Activated CD4-positive, alpha-beta T cell treated with anti-CD3 and anti-CD28 coated beads for 48 hours (primary cell): ENCODE measurements around the gene APAF1.
"Not testable (repeated sequence)": the region's sequence is repeated elsewhere in the genome, so short reads cannot be mapped to it uniquely, and the experiment has no call there.

Source experiments
- DNase-seq: peaks from one replicate; pipeline ENCODE4 v3.0.0-alpha.2; 2020

APAF1 gene, protein sequence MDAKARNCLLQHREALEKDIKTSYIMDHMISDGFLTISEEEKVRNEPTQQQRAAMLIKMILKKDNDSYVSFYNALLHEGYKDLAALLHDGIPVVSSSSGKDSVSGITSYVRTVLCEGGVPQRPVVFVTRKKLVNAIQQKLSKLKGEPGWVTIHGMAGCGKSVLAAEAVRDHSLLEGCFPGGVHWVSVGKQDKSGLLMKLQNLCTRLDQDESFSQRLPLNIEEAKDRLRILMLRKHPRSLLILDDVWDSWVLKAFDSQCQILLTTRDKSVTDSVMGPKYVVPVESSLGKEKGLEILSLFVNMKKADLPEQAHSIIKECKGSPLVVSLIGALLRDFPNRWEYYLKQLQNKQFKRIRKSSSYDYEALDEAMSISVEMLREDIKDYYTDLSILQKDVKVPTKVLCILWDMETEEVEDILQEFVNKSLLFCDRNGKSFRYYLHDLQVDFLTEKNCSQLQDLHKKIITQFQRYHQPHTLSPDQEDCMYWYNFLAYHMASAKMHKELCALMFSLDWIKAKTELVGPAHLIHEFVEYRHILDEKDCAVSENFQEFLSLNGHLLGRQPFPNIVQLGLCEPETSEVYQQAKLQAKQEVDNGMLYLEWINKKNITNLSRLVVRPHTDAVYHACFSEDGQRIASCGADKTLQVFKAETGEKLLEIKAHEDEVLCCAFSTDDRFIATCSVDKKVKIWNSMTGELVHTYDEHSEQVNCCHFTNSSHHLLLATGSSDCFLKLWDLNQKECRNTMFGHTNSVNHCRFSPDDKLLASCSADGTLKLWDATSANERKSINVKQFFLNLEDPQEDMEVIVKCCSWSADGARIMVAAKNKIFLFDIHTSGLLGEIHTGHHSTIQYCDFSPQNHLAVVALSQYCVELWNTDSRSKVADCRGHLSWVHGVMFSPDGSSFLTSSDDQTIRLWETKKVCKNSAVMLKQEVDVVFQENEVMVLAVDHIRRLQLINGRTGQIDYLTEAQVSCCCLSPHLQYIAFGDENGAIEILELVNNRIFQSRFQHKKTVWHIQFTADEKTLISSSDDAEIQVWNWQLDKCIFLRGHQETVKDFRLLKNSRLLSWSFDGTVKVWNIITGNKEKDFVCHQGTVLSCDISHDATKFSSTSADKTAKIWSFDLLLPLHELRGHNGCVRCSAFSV (N-terminal part only)

DNA sequence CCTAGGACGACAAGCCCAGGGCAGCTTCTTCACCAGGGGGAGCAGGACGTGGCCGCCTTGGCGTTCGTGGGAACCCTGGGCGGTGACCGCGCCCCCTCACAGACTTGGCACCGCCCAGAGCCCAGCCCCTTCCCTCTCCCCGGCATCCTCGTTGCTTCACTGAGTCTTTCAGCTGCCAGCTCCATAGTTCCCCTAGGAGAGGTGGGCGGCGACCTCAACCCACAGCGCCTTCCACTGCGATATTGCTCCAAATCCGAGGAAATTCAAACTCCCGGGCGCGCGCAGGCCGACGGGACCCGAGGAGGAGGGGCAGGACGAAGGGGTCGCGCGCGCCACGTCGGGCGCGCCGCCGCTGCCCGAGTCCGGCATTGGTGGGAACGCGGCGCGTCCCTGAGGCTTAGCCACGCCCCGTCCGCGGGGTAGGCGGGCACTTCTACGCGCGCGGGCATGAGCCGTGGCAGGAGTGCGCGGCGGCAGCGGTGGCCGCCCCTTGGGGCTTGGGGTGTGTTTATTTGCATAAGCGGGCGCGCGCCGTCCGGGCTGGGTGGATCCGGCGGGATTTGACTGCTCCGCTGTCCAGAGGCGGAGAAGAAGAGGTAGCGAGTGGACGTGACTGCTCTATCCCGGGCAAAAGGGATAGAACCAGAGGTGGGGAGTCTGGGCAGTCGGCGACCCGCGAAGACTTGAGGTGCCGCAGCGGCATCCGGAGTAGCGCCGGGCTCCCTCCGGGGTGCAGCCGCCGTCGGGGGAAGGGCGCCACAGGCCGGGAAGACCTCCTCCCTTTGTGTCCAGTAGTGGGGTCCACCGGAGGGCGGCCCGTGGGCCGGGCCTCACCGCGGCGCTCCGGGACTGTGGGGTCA is at the start of gene APAF1, which contains the start of gene IKBIP:
Gene APAF1 (plus strand): TSS at position 579 of the 860 bp plus-strand sequence. CDS start 3,070 bp downstream, outside the sequence.
Gene IKBIP (minus strand): TSS at position 77 of the 860 bp plus-strand sequence. CDS start 87 bp downstream, outside the sequence.
- peak; percentile 98 for DNase-seq

- DNase-seq: not testable (repeated sequence)
These were observed 47.8 kb upstream of the APAF1 start for GRCh38 chr12:98597313-98597712.

DNA sequence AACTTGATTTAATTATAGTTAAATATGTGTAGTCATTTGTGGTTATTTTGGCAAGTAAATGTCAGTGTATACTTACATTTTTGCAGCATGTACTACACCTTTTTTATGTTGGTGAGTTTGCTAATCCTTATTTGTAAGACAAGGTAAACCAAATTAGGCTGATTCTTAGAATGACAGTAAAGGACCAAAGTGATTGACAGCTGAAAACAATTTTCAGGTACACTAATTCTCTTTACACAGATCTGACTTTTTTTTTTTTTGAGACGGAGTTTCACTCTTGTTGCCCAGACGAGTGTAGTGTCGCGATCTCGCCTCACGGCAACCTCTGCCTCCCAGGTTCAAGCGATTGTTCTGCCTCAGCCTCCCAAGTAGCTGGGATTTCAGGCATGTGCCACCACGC is 43.2 kb upstream of the APAF1 start:
- DNase-seq: no peak

DNA sequence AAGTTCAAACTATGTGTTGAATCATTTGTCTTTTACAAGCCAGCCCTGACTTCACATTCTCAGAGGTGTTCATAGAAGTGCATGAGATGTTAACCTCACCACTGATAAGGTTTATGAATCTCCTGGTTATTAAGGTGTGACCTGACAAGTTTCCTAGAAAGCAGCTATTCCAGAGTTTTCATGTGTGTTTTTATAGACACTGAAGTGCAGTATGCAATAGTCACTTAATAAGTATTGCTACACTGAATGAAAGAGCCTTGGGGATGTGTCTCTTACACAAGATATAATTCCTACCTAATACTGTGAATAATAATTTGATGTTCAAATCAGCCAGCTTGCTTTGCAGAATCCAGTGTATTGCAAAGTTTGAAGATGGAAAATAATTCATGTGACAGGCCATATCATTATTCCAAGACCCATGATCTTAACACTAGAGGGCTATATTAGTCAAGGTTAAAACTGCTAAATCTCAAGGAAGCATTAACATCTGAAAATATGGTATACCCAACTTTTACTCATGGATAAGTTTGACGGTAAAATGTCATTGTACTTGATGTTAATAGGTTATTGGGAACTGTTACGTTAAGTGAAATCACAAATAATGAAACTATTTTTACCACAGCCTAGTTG is 38.6 kb upstream of the APAF1 start:
- no peak for DNase-seq

DNA sequence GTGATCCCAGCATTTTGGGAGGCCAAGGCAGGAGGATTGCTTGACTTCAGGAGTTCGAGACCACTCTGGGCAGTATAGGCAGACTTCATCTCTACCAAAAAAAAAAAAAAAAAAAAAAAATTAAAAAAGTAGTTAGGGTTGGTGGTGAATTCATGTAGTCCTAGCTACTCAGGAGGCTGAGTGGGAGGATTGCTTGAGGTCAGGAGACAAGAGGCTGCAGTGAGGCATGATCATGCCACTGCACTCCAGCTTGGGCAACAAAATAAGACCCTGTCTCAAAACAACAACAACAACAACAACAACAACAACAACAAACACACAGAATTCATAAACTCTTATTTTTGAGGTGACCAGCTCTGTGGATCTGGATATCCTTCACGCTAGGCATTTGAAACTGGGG is 34.5 kb upstream of the APAF1 start:
- DNase-seq: no peak

GRCh38 chr12:98612696-98613334 is 32.3 kb upstream of the APAF1 start:
- DNase-seq: no peak

DNA sequence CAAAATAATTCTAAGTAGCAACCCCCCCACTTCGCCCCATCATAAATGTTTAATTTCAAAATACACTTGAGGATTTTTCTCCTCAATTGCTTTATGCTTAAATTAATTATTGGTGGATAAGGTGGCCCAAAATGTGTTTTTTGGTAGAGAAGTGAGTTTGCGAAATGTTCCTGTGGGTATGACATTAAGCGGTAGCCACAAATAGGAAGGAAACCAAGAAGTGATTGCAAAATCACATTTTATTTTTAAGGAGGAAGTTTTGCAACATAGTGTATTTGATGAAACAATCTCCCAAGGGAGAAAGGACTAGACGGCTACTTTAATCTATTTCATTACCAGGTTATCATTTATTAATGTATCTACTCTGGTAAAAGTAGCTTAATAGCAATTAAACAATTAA is 26.1 kb upstream of the APAF1 start:
- no peak for DNase-seq

DNA sequence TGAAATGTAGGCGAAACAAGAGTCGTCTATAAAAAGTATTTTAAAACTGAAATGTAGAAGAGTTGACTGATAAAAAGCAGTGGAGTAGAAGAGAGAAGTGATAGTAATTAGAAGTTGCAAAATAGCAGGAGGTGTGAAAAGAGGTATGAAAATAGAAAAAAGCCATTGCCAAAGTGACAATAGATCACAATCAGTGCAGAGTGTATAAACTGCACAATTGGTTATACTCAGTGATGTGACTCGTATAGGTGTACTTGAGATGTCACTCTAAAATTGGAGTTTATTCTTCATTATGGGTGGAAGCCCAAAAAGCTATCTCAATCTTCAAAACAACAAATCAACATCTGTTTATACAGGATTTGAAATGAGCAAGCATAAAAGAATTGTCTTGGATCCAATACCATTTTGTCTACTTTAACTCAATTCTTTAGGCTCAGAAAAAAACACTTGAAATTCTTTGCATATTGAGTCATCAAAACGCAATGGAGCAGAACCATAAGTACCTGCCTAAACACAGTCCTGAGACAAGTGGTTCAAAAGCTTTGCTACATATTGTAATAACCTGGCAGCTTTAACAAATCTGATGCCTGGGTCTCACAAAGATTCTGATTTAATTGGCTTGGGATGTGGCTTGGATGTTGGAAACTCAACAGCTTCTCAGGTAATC is 9.3 kb upstream of the APAF1 start:
- DNase-seq: no peak

GRCh38 chr12:98637068-98637467 is 8.0 kb upstream of the APAF1 start:
- no peak for DNase-seq

DNA sequence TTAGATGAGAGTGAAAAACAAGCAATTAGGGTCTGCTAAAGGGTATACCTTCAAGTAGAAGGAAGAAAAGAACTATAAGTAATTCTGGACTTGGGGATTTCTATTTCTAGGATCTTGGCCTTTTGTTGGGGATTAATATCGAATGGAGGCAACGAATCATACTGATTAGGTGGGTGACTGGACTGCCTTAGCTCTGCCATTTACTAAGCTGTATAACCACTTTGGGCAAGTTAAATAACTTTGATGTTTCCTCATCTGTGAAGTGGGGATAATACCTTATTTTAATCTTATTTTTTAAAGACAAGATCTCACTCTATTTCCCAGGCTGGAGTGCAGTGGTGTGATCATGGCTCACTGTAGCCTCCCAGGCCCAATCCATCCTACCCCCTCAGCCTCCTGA is 7.1 kb upstream of the APAF1 start:
- DNase-seq: no peak

GRCh38 chr12:98639491-98639890 is 5.6 kb upstream of the APAF1 start:
- no peak for DNase-seq

- DNase-seq: not testable (repeated sequence)
These were observed 2.3 kb upstream of the APAF1 start for GRCh38 chr12:98642801-98643200.

DNA sequence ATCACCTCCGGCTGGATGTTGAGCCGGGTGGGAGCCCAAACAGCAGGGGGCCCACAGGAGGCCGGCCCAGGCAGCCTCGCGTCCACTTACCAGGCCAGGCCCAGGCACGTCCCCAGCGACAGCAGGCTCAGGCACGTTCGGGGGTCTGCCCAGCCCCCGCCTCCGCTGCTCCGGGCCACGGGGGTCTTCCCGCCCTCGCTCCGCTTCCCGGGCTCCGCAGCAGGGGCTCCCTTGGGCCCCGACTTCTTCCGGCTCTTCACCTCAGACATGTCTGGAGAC is 718 bp upstream of the APAF1 start:
- no peak for DNase-seq

DNA sequence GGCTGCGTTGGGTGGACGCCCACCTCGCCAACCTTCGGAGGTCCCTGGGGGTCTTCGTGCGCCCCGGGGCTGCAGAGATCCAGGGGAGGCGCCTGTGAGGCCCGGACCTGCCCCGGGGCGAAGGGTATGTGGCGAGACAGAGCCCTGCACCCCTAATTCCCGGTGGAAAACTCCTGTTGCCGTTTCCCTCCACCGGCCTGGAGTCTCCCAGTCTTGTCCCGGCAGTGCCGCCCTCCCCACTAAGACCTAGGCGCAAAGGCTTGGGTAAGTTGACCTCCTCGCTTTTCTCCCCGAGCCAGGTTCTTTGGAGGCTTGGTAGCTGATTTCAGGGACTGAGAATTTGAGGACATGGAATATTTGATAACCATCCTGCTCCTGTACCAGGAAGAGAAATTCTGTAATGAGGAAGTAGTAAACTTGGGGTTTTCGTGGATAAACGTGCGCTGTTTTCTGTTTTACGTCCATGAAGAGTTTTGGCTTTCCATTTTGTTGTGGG is 530 bp downstream of the APAF1 start:
- DNase-seq: peak; percentile 17

DNA sequence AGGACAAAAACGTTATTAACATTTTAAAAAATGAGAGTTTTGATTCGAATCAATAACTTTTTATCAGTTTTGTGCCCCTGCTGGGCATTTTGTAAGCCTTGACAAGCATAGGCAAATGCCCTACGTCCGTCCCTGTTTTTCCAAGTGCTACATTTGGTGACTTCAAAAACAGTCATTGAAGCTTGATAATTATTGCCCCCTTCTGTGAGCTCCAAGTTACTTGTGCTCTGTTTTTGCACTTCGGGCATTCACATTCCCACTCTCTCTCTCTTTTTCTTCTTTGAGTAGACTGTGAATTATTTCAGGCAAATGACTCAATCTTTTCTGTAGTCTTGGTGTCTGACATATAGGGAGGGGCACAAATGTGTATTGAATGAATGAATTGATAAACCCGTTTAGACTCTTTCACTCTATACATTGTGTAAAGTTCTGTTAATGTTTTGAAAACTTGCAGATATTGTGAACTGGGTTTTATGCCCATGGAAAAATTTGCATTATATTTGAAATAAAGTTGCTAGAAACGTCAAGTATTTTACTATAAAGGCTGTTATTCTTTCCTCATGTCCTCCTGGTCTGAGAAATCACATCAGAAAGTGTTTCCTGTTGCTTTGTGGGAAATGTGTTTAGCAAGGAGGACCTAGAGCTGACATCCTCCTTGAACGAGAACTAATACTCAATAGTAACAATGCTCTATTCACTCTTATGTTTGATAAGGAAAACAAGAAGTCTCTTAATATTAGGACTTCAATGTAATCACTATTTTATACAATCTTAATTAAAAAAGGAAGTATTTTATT is 1.4 kb downstream of the APAF1 start:
- no peak for DNase-seq

GRCh38 chr12:98651328-98651727 is 6.2 kb downstream of the APAF1 start:
- no peak for DNase-seq

DNA sequence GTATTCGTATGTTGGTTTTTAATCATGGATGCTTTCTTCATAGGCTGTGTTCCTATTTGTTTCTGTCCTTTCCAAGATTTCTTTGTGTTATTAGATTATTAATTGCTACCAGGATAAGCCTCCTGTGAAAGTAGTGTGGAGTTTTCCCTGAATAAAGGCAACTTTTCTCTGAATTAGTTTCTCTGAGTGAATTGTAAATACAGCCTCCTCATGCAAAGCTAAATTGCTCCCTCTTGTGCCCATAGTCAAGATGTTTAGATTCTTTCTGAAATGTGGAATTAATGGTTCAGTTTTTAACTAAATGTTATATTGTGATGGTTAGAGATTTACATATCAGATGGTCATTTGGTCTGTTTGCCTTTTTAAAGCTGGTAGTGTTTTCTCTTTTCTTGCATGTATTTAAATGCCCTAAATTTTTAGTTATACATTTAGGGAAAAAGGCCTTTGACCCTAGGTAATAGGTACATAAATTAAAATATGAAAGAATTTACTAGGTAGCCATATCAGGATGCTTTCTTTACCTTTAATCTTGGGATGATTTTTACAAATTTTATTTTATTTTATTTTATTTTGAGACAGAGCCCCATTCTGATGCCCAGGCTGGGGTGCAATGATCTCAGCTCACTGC is 8.9 kb downstream of the APAF1 start:
- no peak for DNase-seq

DNA sequence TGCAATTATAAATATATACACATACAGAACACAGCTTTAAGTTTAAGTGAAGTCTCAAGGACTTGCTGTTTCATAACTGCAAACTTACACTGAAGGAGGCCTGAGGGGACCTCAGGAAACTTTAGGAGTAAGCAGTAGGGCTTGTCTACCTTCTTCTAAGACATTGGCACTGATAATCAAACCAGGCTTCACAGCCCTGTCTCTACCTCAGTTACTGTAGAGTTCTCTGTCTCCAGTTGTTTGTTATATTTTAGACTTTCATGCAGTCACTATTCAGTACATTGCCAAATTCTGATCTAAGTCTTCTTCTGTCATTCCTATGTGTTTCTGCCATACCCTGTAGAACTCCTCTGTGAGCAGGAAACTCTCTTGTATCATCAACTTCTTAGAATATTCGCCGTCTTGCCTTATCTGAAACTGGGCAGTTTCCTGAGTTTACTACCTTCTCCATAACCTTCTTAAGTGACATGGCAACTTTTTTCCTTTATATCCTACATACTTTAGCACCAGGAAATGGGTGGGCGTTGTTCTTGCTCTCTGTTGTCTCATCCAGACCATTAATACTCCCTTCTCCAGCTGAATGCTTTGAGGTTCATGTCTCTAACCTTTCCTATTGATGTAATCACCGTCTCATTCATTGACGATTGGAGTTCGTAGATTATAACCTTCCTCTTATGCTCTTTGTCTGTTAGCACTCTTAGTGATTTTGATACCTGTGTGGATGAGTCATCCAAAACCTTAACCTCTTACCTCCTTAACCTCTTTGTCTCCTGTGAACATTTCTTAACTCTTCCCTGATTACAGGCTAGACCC is 11.4 kb downstream of the APAF1 start:
- DNase-seq: no peak
